ENCODE measurements around the gene HHIPL1. TPM values are rescaled to one million over a fixed set of nuclear protein-coding genes. Genes with fewer than 3 reads are reported as not detected.

Gene HHIPL1
- total and polyA plus RNA-seq, 4 experiments from 2014 or later, result 0.35 to 0.42 TPM; not detected in 2

DNA sequence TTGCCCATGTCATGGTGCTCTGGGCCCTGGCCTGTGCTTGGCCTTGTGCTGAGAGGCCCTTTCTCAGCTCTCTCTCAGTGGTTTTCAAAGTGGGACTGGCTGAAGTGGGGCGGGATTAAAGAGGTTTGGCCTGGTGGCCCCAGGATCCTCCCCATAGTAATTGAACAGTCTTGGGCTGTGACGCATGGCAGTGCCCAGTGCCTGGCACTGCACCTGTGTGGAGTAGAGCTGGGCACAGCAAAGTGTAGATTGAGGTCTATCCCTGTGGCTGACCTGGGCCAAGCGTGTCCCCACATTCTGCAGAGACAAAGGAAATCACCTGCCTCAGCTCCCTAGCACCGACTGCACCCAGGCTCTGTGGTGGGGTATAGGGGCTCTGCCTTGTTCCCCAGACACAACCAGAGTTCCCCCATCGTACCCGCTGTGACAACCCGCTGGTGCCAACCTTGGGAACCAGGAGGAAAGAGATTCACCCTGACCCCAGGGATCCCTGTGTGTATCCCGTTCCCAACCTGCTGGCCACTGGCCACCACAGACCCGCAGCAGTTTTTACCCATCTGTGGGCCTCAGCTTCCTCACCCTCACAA is 29.2 kb downstream of the HHIPL1 start:
- H3K9me3 ChIP-seq (ENCODE audit: control insufficient read depth in 1 of 2, low read length in 2 of 2), result no peaks in the 10 kb centered on the region
- H3K4me3 ChIP-seq (ENCODE audit: low read length in 2 of 2), result no peak overlapping the region
- Mint-ChIP-seq H3K9me3 (peaks cover 0 to 14% (median 7%) of the 10 kb centered on the region in 8 donors), H3K36me3 (no peaks in the 10 kb centered on the region), H3K4me3 (no peak overlapping the region), H3K27me3 (peaks cover 5 to 8% of the 10 kb centered on the region in 2 donors), H3K27ac (no peak overlapping the region), H3K4me1 (peaks cover 7 to 23% (median 15%) of the 10 kb centered on the region in 4 donors)
- ChIA-PET POLR2A (ENCODE audit: partially characterized antibody) (no interaction called here), CTCF (ENCODE audit: partially characterized antibody) (no interaction called here)
- no peak overlapping the region for H3K27ac ChIP-seq (ENCODE audit: low read depth, low read length)
- intact Hi-C loops (cut with micrococcal nuclease), result no loop called here
- no peak for DNase-seq
- H3K36me3 ChIP-seq (ENCODE audit: insufficient read depth, low read length), result no peaks in the 10 kb centered on the region
- peaks cover 31% of the 10 kb centered on the region for H3K4me1 ChIP-seq (ENCODE audit: insufficient read depth, low read length)
- no peaks in the 10 kb centered on the region for H3K27me3 ChIP-seq (ENCODE audit: insufficient read depth, low read length)

DNA sequence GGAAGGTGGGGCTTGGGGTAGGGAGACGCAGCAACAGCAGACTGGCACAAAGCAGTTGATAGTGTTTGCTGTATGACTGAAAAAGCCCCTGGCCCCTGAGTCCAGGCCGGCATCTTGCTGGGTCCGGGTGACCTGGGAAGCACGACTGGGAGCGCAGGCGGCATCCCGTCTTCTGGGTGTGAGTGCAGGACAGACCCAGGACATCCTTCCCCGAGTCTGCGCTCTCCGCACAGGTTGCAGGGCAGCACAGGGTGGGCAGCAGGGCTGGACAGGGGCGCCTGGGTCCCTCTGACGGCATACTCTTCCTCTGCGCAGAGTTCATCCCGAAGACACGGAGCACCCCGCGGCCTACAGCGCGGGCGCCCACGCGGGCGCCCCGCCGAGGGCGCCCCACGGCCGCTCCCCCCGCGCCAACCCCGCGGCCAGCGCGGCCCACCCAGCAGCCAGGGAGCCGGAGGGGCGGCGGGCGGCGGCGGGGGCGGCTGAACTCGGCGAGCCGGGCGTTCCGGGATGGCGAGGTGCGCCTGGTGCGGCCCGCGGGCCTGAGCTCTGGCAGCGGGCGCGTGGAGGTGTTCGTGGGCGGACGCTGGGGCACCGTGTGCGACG is 29.9 kb downstream of the HHIPL1 start:
- H3K4me3 ChIP-seq (ENCODE audit: low read length in 2 of 2), result no peak overlapping the region
- H3K27ac ChIP-seq (ENCODE audit: low read depth, low read length), result no peak overlapping the region
- Mint-ChIP-seq H3K4me3 (no peak overlapping the region), H3K27ac (no peak overlapping the region), H3K9me3 (peaks cover 0 to 15% (median 7%) of the 10 kb centered on the region in 8 donors), H3K4me1 (peaks cover 7 to 23% (median 15%) of the 10 kb centered on the region in 4 donors), H3K27me3 (peaks cover 5 to 8% of the 10 kb centered on the region in 2 donors), H3K36me3 (no peaks in the 10 kb centered on the region)
- H3K36me3 ChIP-seq (ENCODE audit: insufficient read depth, low read length), result no peaks in the 10 kb centered on the region
- ChIA-PET CTCF (ENCODE audit: partially characterized antibody) (interaction anchor here (0.6 kb wide), 1 partner anchor 47 kb away, joined by 3 read pairs; no protein-coding TSS in a partner anchor), POLR2A (ENCODE audit: partially characterized antibody) (no interaction called here)
- DNase-seq, result no peak
- H3K9me3 ChIP-seq (ENCODE audit: control insufficient read depth in 1 of 2, low read length in 2 of 2), result no peaks in the 10 kb centered on the region
- intact Hi-C loops (cut with micrococcal nuclease), result no loop called here
- no peaks in the 10 kb centered on the region for H3K27me3 ChIP-seq (ENCODE audit: insufficient read depth, low read length)
- H3K4me1 ChIP-seq (ENCODE audit: insufficient read depth, low read length), result peaks cover 31% of the 10 kb centered on the region

DNA sequence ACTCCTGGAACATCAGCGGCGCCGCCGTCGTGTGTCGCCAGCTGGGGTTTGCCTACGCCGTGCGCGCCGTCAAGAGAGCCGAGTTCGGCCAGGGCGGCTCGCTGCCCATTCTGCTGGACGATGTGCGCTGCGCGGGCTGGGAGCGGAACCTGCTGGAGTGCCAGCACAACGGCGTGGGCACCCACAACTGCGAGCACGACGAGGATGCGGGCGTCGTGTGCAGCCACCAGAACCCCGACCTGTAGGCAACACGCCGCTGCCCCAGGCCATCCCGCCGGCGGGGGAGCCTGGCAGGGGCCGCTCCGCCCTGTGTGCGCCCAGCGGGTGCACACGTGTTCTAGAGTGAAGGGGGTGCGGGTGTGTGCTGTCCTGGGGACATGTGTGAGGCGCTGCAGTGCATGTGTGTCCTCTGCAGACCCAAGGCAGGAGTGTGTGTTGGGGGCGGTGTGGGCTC is 30.5 kb downstream of the HHIPL1 start:
- Histone ChIP-seq H3K9me3 (ENCODE audit: control insufficient read depth in 1 of 2, low read length in 2 of 2) (no peaks in the 10 kb centered on the region), H3K27me3 (ENCODE audit: insufficient read depth, low read length) (no peaks in the 10 kb centered on the region), H3K4me3 (ENCODE audit: low read length in 2 of 2) (no peak overlapping the region), H3K27ac (ENCODE audit: low read depth, low read length) (no peak overlapping the region), H3K4me1 (ENCODE audit: insufficient read depth, low read length) (peaks cover 31% of the 10 kb centered on the region), H3K36me3 (ENCODE audit: insufficient read depth, low read length) (no peaks in the 10 kb centered on the region)
- no peaks in the 10 kb centered on the region for H3K36me3 Mint-ChIP-seq
- ChIA-PET CTCF (ENCODE audit: partially characterized antibody) (interaction anchor here (0.6 kb wide), 1 partner anchor 47 kb away, joined by 3 read pairs; no protein-coding TSS in a partner anchor), POLR2A (ENCODE audit: partially characterized antibody) (no interaction called here)
- no peak for DNase-seq
- peaks cover 0 to 15% (median 7%) of the 10 kb centered on the region in 8 donors for H3K9me3 Mint-ChIP-seq
- peaks cover 5 to 7% of the 10 kb centered on the region in 2 donors for H3K27me3 Mint-ChIP-seq
- intact Hi-C loops (cut with micrococcal nuclease), result no loop called here
- no peak overlapping the region for H3K4me3 Mint-ChIP-seq
- no peak overlapping the region for H3K27ac Mint-ChIP-seq
- peaks cover 7 to 23% (median 15%) of the 10 kb centered on the region in 4 donors for H3K4me1 Mint-ChIP-seq

GRCh38 chr14:99675951-99676350 is 31.0 kb downstream of the HHIPL1 start:
- no peaks in the 10 kb centered on the region for H3K27me3 ChIP-seq (ENCODE audit: insufficient read depth, low read length)

GRCh38 chr14:99676657-99677056 is 31.7 kb downstream of the HHIPL1 start:
- no peaks in the 10 kb centered on the region for H3K36me3 ChIP-seq (ENCODE audit: insufficient read depth, low read length)
- intact Hi-C loops (cut with micrococcal nuclease), result no loop called here
- peaks cover 7 to 23% (median 15%) of the 10 kb centered on the region in 4 donors for H3K4me1 Mint-ChIP-seq
- POLR2A ChIA-PET (ENCODE audit: partially characterized antibody), result interaction anchor here (1.5 kb wide), 1 partner anchor 73 kb away, joined by 7 read pairs; the partner anchor contains the start of gene CCDC85C
- peaks cover 3% of the 10 kb centered on the region in 2 donors for H3K27me3 Mint-ChIP-seq
- H3K36me3 Mint-ChIP-seq, result no peaks in the 10 kb centered on the region
- DNase-seq, result peak in 1 of 5 donors; percentile 41
- H3K4me3 ChIP-seq (ENCODE audit: low read length in 2 of 2), result no peak overlapping the region
- peak overlapping the region in 2 of 7 donors; percentile 12 to 52 for H3K27ac Mint-ChIP-seq
- H3K27ac ChIP-seq (ENCODE audit: low read depth, low read length), result no peak overlapping the region
- CTCF ChIA-PET (ENCODE audit: partially characterized antibody), result interaction anchor here (0.9 to 1.1 kb wide), 2 partner anchors 11 to 152 kb away, joined by 4 to 5 read pairs; no protein-coding TSS in a partner anchor
- H3K9me3 ChIP-seq (ENCODE audit: control insufficient read depth in 1 of 2, low read length in 2 of 2), result no peaks in the 10 kb centered on the region
- H3K4me3 Mint-ChIP-seq, result peak overlapping the region in 3 of 8 donors; percentile 25 to 37 (median 29)
- H3K4me1 ChIP-seq (ENCODE audit: insufficient read depth, low read length), result peaks cover 31% of the 10 kb centered on the region
- H3K27me3 ChIP-seq (ENCODE audit: insufficient read depth, low read length), result no peaks in the 10 kb centered on the region
- H3K9me3 Mint-ChIP-seq, result peaks cover 0 to 15% (median 7%) of the 10 kb centered on the region in 8 donors

More at GRCh38 chr14:99675951-99676350, 31.0 kb downstream of the HHIPL1 start:
- no peak for DNase-seq
- Histone ChIP-seq H3K27ac (ENCODE audit: low read depth, low read length) (no peak overlapping the region), H3K4me1 (ENCODE audit: insufficient read depth, low read length) (peaks cover 31% of the 10 kb centered on the region), H3K9me3 (ENCODE audit: control insufficient read depth in 1 of 2, low read length in 2 of 2) (no peaks in the 10 kb centered on the region), H3K4me3 (ENCODE audit: low read length in 2 of 2) (no peak overlapping the region), H3K36me3 (ENCODE audit: insufficient read depth, low read length) (no peaks in the 10 kb centered on the region)
- intact Hi-C loops (cut with micrococcal nuclease), result no loop called here
- Mint-ChIP-seq H3K4me1 (peaks cover 7 to 23% (median 15%) of the 10 kb centered on the region in 4 donors), H3K27ac (no peak overlapping the region), H3K36me3 (no peaks in the 10 kb centered on the region), H3K27me3 (peaks cover 3 to 5% of the 10 kb centered on the region in 2 donors), H3K4me3 (peak overlapping the region in 1 of 8 donors; percentile 22), H3K9me3 (peaks cover 0 to 15% (median 7%) of the 10 kb centered on the region in 8 donors)
- POLR2A ChIA-PET (ENCODE audit: partially characterized antibody), result interaction anchor here (1.5 kb wide), 1 partner anchor 72 kb away, joined by 7 read pairs; the partner anchor contains the start of gene CCDC85C
- CTCF ChIA-PET (ENCODE audit: partially characterized antibody), result no interaction called here

GRCh38 chr14:99677231-99678140 is 32.6 kb downstream of the HHIPL1 start:
- no peaks in the 10 kb centered on the region for H3K9me3 ChIP-seq (ENCODE audit: control insufficient read depth in 1 of 2, low read length in 2 of 2)
- no peak for DNase-seq
- H3K27ac ChIP-seq (ENCODE audit: low read depth, low read length), result no peak overlapping the region
- no peak overlapping the region for H3K4me3 ChIP-seq (ENCODE audit: low read length in 2 of 2)
- Mint-ChIP-seq H3K4me1 (peaks cover 6 to 22% (median 12%) of the 10 kb centered on the region in 4 donors), H3K36me3 (no peaks in the 10 kb centered on the region), H3K9me3 (peaks cover 0 to 15% (median 7%) of the 10 kb centered on the region in 8 donors), H3K27ac (peak overlapping the region in 1 of 7 donors; percentile 52), H3K4me3 (no peak overlapping the region), H3K27me3 (peaks cover 2% of the 10 kb centered on the region in 2 donors)
- POLR2A ChIA-PET (ENCODE audit: partially characterized antibody), result interaction anchor here (1.5 kb wide), 1 partner anchor 74 kb away, joined by 7 read pairs; the partner anchor contains the start of gene CCDC85C
- CTCF ChIA-PET (ENCODE audit: partially characterized antibody), result interaction anchor here (0.9 to 1.1 kb wide), 3 partner anchors 10 to 153 kb away, joined by 3 to 5 read pairs (median 4); no protein-coding TSS in a partner anchor
- intact Hi-C loops (cut with micrococcal nuclease), result no loop called here
- no peaks in the 10 kb centered on the region for H3K27me3 ChIP-seq (ENCODE audit: insufficient read depth, low read length)
- no peaks in the 10 kb centered on the region for H3K36me3 ChIP-seq (ENCODE audit: insufficient read depth, low read length)
- H3K4me1 ChIP-seq (ENCODE audit: insufficient read depth, low read length), result peaks cover 26% of the 10 kb centered on the region
